Lower leg skin (tissue), 3 donors: ENCODE data around the gene BSG.

Experiments used
- POLR2A ChIP-seq, 2 donors: fragments of 450-650 bp; IDR thresholded peaks; one replicate each; pipeline ENCODE4 v1.6.1; 2016 to 2017; ENCODE audit warnings: antibody characterized with exemption in 2 of 2, mild to moderate bottlenecking in 1 of 2, moderate library complexity in 1 of 2
- TF ChIP-seq, protein P1 (sequence below), 3 donors: fragments of 450-650 bp; IDR thresholded peaks; one replicate each; pipeline ENCODE4 v1.5.1; 2016; ENCODE audit warnings: antibody characterized with exemption in 3 of 3, mild to moderate bottlenecking in 3 of 3, moderate library complexity in 2 of 3

DNA sequence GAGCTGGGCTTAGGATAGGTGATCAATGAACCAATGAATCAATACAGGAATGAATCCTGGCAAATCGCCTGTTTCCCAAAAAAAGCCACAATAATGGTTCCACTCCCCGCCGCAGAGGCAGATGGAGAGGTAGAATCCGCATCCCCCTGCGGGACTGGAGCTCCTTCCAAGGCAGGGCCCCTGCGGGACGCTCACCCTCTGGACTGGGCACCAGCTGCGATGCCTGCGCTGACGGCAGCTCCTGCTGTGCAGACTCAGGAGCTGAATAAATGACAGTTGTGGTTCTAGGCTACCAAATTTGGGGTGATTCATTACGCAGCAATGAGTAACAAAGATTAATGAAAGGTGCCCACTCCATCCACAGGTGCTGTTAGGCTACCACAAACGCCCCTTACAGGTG is 49.7 kb upstream of the BSG start:
- TF ChIP-seq POLR2A (IDR thresholded peaks at IDR 0.05), result no peak
- TF ChIP-seq, protein P1, sequence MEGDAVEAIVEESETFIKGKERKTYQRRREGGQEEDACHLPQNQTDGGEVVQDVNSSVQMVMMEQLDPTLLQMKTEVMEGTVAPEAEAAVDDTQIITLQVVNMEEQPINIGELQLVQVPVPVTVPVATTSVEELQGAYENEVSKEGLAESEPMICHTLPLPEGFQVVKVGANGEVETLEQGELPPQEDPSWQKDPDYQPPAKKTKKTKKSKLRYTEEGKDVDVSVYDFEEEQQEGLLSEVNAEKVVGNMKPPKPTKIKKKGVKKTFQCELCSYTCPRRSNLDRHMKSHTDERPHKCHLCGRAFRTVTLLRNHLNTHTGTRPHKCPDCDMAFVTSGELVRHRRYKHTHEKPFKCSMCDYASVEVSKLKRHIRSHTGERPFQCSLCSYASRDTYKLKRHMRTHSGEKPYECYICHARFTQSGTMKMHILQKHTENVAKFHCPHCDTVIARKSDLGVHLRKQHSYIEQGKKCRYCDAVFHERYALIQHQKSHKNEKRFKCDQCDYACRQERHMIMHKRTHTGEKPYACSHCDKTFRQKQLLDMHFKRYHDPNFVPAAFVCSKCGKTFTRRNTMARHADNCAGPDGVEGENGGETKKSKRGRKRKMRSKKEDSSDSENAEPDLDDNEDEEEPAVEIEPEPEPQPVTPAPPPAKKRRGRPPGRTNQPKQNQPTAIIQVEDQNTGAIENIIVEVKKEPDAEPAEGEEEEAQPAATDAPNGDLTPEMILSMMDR (IDR thresholded peaks at IDR 0.05), result no peak
